A673 (cell line): ENCODE data around the gene SLC25A23.

Experiments
- CTCF ChIP-seq: fragments of 300-800, 200-600 bp; sonication (generic); conservative IDR thresholded peaks from 2 replicates; pipeline ENCODE4 v1.5.1; 2017; ENCODE audit warnings: low read depth, mild to moderate bottlenecking, antibody characterized with exemption, low read length, moderate library complexity, mixed read lengths
- EZH2 ChIP-seq: fragments of 200-600 bp; sonication (generic); IDR thresholded peaks from 2 replicates; pipeline ENCODE4 v1.6.1; 2017; ENCODE audit warnings: borderline replicate concordance, low read depth, mild to moderate bottlenecking, mixed read lengths, antibody characterized with exemption, low read length; ENCODE audit not compliant: poor library complexity, severe bottlenecking

GRCh38 chr19:6498294-6499036 is 38.9 kb upstream of the SLC25A23 start:
- TF ChIP-seq CTCF, result no peak
- TF ChIP-seq EZH2, result no peak
